Activated naive CD4-positive, alpha-beta T cell treated with anti-CD3 and anti-CD28 coated beads for 36 hours (primary cell): ENCODE results near the gene MOV10. TPM values are rescaled to one million over a fixed set of nuclear protein-coding genes. Genes with fewer than 3 reads are reported as not detected.

Experiments used
- CTCF ChIA-PET: fragments of 350-600 bp; sonication (Branson Sonifier 250); formaldehyde crosslinking; loops from one replicate; lab custom pipeline; 2021; ENCODE audit warnings: antibody characterized with exemption; lab: Charles Lee
- DNase-seq: peaks from one replicate; pipeline ENCODE4 v3.0.0-alpha.2; 2020
- H3K27ac Mint-ChIP-seq: one replicate; pipeline ENCODE4 v1.8.0; 2021; ENCODE audit warnings: mild to moderate bottlenecking, mixed read lengths
- H3K27me3 Mint-ChIP-seq: one replicate; pipeline ENCODE4 v1.8.0; 2021; ENCODE audit warnings: low read depth, mixed read lengths
- H3K36me3 Mint-ChIP-seq: one replicate; pipeline ENCODE4 v1.8.0; 2021; ENCODE audit warnings: low read depth, mixed read lengths
- H3K4me1 Mint-ChIP-seq: one replicate; pipeline ENCODE4 v1.8.0; 2021; ENCODE audit warnings: low read depth, mixed read lengths
- H3K4me3 Mint-ChIP-seq: one replicate; pipeline ENCODE4 v1.8.0; 2021; ENCODE audit warnings: mild to moderate bottlenecking, moderate library complexity, mixed read lengths
- H3K9me3 Mint-ChIP-seq: one replicate; pipeline ENCODE4 v1.8.0; 2021; ENCODE audit warnings: mixed read lengths
- intact Hi-C: fragments of 100-400 bp; cut with micrococcal nuclease; formaldehyde crosslinking; loops from one replicate; pipeline ENCODE4 v1.15.1; 2023
- total RNA-seq, 2 experiments: library from RNA; stranded (reverse); gene quantifications; one replicate each; pipeline ENCODE4 v1.2.3, GENCODE V29; 2021

Gene MOV10
- total RNA-seq, 2 experiments from 2014 or later, result 46.0 to 48.8 TPM

DNA sequence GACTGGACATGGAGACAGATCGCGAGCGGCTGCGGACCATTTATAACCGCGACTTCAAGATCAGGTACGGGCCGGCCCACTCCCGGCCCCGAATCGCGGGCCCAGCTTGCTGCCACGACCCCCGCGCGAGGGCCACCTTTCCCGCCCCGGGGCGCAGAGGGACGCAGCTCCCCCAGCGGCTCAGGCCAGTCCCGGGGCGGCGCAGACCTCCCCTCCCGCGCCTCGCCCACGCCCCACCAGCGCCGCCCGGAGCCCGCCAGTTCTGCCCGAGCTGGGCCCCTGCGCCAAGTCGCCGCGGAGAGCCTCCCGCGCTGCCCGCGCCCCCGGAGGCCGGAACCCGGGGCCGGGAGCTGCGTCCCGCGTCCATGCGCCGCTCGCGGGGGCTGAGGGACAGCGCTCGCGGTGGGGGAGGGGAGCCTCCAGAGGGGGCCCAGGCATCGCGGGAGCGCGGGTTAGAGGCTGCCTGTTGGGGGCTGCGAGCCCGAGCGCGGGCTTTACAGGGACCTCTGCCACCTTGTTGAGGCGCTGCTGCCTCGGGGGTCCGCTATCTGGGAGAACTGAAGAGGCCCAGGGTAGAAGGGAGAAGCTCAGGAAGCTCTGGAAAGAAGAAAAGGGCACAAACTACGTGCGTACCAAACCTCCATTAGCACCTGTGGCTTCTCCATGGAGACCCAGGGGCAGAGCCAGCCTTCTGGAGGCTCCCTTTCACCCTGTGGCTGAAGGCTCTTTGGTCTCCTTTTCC, 698 bp downstream of the MOV10 start:
- intact Hi-C loops, result loop anchor here (1.0 to 10.0 kb wide), 4 partner anchors 25 to 170 kb away; partner anchors contain the start of gene WNT2B
- H3K4me1 Mint-ChIP-seq, result peaks cover 37% of the 10 kb centered on the region
- H3K4me3 Mint-ChIP-seq, result peak overlapping the region; percentile 92
- no peaks in the 10 kb centered on the region for H3K27me3 Mint-ChIP-seq
- H3K36me3 Mint-ChIP-seq, result peaks cover 12% of the 10 kb centered on the region
- no peaks in the 10 kb centered on the region for H3K9me3 Mint-ChIP-seq
- H3K27ac Mint-ChIP-seq, result peak overlapping the region; percentile 84
- CTCF ChIA-PET, result interaction anchor here (0.9 to 2.9 kb wide), 5 partner anchors 33 to 209 kb away, joined by 3 to 11 read pairs (median 8); partner anchors contain the start of gene ST7L
- DNase-seq, result peak; percentile 46

DNA sequence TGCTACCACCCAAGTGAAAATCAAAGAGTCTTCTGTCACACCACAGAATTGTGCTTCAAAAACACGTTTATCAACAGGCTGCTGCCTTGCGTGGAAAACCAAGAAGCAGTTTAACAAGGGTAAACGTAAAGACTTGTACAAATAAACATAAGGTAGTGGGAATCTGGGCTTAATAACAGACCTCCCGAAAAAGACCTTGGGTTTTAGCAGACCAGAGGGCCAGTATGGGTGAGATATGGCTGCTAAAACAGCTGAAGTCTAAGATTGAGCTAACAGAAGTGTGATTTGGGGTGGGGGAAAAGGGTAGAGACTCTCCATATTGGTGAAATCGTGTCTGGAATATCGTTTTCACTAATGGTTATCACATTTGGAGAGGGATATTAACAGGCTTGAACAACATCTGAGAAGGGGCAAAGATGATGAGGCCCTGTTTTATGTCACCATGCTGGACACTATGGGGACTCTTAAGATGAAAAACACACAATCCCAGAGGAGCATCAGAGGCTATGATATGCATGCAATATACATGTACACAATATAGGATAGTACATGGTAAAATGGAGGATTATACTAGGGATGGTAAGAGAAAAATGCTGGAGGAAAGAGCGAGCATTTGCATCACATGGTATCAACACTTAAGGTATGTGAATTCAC, 1.4 kb downstream of the MOV10 start:
- Mint-ChIP-seq H3K36me3 (peaks cover 8% of the 10 kb centered on the region), H3K27me3 (no peaks in the 10 kb centered on the region), H3K4me1 (peaks cover 37% of the 10 kb centered on the region), H3K4me3 (peak overlapping the region; percentile 73), H3K27ac (no peak overlapping the region), H3K9me3 (no peaks in the 10 kb centered on the region)
- intact Hi-C loops, result loop anchor here (10.0 kb wide), 1 partner anchor 171 kb away; the partner anchor contains the start of gene WNT2B
- no peak for DNase-seq
- CTCF ChIA-PET, result interaction anchor here (1.2 to 2.9 kb wide), 2 partner anchors 32 to 133 kb away, joined by 3 to 9 read pairs; no protein-coding TSS in a partner anchor

DNA sequence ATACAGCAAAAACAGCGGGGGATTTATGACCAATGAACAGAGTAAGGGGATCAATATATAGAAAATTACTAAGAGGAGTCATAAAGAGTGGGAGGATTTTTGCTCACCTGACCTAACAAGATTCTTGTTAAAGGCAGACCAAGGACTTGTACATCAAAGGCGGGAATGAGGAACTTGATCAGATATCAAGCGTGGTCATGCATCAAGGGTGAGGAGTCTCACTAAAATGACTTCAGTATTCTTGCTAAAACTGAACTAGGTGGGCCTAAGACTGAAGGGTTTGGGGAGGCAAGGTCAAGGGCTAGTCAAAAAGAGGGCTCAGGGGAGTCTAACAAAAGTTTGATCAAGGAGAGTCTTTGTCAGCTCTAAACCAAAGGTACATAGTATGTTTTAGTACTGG, 2.1 kb downstream of the MOV10 start:
- CTCF ChIA-PET, result interaction anchor here (2.9 kb wide), 1 partner anchor 32 kb away, joined by 9 read pairs; no protein-coding TSS in a partner anchor
- H3K4me3 Mint-ChIP-seq, result no peak overlapping the region
- intact Hi-C loops, result loop anchor here (10.0 kb wide), 1 partner anchor 172 kb away; the partner anchor contains the start of gene WNT2B
- no peak for DNase-seq
- H3K27me3 Mint-ChIP-seq, result no peaks in the 10 kb centered on the region
- H3K4me1 Mint-ChIP-seq, result peaks cover 37% of the 10 kb centered on the region
- H3K27ac Mint-ChIP-seq, result no peak overlapping the region
- H3K9me3 Mint-ChIP-seq, result no peaks in the 10 kb centered on the region
- peaks cover 5% of the 10 kb centered on the region for H3K36me3 Mint-ChIP-seq

DNA sequence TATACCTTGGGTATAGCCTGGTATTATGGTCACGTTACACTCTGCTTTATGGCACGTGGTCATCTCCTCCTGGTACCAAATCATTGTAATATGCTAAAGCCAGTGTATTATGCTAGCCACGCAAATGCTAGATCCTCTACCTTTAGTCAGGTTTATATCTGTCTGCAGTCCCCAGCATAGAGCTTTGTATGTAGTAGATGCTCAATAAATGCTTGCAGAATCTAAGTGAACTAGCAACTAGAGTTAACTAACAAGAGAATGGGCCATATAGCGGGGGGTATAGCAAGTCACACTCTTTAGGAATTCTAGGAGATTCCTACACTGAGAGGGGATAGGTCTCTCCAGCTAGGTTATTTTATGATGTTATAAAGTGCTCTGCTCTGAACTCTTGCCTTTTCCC, 3.0 kb downstream of the MOV10 start:
- CTCF ChIA-PET, result no interaction called here
- no peaks in the 10 kb centered on the region for H3K9me3 Mint-ChIP-seq
- intact Hi-C loops, result loop anchor here (10.0 kb wide), 1 partner anchor 173 kb away; the partner anchor contains the start of gene WNT2B

DNA sequence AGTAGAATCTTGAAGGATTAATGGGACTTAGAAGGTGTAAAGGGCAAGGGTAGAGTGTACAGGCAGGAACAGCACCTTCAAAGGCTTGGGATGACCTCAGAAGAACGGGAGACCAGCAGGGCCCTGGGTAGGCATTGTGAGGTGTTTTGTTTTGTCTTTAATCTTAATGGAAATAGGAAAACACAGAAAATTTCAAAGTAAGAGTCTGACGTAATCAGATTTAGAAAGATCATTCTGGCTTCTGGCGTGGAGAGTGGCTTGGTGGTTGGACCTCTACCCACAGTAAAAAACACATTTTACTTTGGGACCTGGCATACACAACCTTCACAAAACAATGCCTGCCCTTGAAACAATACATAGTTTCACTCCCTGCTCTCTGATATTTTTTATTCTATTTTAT, 4.1 kb downstream of the MOV10 start:
- no peak overlapping the region for H3K4me3 Mint-ChIP-seq
- H3K36me3 Mint-ChIP-seq, result peaks cover 7% of the 10 kb centered on the region
- no peak for DNase-seq
- H3K27me3 Mint-ChIP-seq, result no peaks in the 10 kb centered on the region
- H3K27ac Mint-ChIP-seq, result no peak overlapping the region
- intact Hi-C loops, result loop anchor here (10.0 kb wide), 1 partner anchor 174 kb away; the partner anchor contains the start of gene WNT2B
- H3K9me3 Mint-ChIP-seq, result no peaks in the 10 kb centered on the region
- CTCF ChIA-PET, result interaction anchor here (1.5 kb wide), 1 partner anchor 29 kb away, joined by 3 read pairs; no protein-coding TSS in a partner anchor
- H3K4me1 Mint-ChIP-seq, result peaks cover 37% of the 10 kb centered on the region

More for the DNA sequence above, 3.0 kb downstream of the MOV10 start:
- Mint-ChIP-seq H3K4me3 (no peak overlapping the region), H3K27ac (no peak overlapping the region), H3K27me3 (no peaks in the 10 kb centered on the region), H3K4me1 (peaks cover 38% of the 10 kb centered on the region), H3K36me3 (peaks cover 6% of the 10 kb centered on the region)
- no peak for DNase-seq

DNA sequence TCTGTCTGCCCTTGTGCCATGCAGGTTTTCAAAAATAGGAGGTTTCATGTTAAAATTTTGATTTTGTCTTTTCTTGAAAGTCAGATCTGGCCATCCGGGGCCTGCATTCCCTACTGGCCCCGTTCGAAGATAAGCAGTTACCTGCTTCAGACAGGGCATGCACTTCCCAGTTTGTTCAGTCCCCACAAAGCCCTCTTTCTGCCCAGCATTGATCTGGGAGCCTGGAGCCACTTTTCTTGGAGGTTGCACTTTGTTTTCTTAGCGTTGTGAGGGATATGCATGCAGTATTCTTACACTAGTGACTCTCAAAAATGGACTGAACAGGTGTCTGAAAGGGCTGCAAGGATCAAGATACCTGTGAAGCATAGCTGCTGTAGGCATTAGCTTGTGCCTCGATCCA, 11.5 kb downstream of the MOV10 start:
- Mint-ChIP-seq H3K27ac (no peak overlapping the region), H3K4me1 (peaks cover 4% of the 10 kb centered on the region), H3K4me3 (no peak overlapping the region), H3K9me3 (no peaks in the 10 kb centered on the region), H3K27me3 (no peaks in the 10 kb centered on the region), H3K36me3 (peaks cover 7% of the 10 kb centered on the region)
- intact Hi-C loops, result no loop called here
- CTCF ChIA-PET, result no interaction called here
- no peak for DNase-seq

DNA sequence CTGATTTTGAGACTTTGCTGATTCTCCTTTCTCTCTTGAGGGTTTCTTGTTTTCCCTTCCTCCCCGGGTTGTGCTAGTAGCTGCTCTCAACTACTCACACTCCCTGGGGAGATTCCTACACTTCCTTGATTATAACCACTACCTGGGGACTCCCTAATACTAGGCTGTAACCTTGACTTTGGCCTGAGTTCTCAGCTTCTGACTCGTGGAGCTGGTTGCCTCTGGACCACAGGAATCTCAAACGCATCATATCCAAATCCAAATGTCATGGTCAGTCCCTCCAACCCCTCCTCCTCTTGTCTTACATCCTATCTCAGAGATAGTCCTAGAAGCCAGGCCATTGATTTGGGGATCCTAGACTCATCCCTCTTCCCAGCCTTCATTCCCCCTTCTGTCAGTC, 12.0 kb downstream of the MOV10 start:
- Mint-ChIP-seq H3K4me3 (no peak overlapping the region), H3K27ac (no peak overlapping the region), H3K9me3 (no peaks in the 10 kb centered on the region), H3K4me1 (peaks cover 4% of the 10 kb centered on the region), H3K36me3 (peaks cover 7% of the 10 kb centered on the region), H3K27me3 (no peaks in the 10 kb centered on the region)
- DNase-seq, result no peak
- intact Hi-C loops, result no loop called here
- CTCF ChIA-PET, result no interaction called here

DNA sequence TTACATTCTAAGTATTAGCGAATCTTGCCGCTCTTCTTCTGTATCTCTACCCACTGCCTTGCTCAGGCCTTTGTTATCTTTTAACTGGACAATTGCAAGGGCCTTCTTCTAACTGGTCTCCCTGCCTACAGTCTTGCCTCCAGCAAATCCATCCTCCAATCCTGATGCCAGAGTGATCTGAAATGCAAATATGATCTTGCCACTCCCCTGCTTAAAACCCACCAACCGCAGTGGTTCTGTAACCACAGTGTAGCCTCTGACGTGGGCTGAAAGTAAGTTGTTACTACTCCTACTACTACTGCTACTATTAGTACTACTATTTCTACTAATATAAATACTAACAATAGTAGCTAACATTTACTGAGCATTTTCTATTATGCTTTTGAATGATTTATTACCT, 12.4 kb downstream of the MOV10 start:
- intact Hi-C loops, result no loop called here
- H3K4me1 Mint-ChIP-seq, result peaks cover 4% of the 10 kb centered on the region
- H3K4me3 Mint-ChIP-seq, result no peak overlapping the region
- H3K9me3 Mint-ChIP-seq, result no peaks in the 10 kb centered on the region
- no peak overlapping the region for H3K27ac Mint-ChIP-seq
- peaks cover 7% of the 10 kb centered on the region for H3K36me3 Mint-ChIP-seq
- CTCF ChIA-PET, result no interaction called here
- H3K27me3 Mint-ChIP-seq, result no peaks in the 10 kb centered on the region
- no peak for DNase-seq

DNA sequence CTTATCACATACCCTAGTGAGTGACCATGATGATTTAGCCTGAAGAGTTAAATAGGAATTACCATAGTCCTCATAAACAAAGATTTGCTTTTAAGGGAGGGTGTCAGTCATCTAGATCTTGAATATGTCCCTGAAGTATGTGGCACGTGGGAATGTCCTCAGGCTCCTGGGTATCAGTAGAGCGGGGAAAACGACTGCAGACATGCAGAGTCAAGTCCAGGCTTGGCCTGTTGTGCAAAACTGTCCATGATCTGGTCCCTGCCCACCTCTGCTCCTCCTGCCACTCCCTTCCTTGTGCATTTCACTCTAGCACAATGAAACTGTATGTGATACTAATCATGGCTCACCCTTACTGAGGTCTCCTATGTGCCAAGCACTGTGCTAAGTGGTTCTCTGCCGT, 12.9 kb downstream of the MOV10 start:
- intact Hi-C loops, result no loop called here

DNA sequence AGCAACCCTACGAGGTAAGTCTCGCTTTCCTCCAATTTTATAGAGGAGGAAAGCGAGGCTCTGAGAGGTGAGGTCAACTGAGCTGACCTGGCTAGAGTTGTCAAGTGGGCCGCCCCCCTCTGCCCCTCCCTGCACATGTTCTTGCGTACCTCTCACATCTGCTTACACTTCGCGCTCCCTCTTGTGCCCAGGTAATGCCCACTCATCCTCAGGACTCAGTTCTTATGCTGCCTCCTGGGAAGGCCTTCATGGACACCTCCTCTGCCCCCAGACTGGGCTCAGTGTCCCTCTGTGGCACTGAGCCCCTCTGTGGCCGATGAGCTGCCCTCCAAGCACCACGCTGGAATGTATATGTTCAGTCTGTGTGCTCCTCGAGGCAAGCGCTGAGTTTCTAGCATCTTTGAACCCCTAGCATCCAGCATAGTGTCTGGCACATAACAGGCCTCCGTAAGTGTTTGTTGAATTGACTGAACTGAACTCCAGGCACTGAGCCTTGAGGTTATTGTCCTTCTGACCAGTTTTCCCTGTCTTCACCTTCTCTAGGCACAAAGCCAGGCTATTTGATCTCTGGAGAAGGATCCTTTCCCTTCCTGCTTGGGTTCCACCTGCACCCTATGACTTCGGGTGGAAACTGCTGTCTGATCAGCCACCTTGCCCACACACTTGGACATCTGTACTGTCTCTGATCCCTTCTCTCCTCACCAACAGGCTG, 13.5 kb downstream of the MOV10 start:
- no peaks in the 10 kb centered on the region for H3K27me3 Mint-ChIP-seq

More for the DNA sequence above, 12.9 kb downstream of the MOV10 start:
- Mint-ChIP-seq H3K4me1 (peaks cover 4% of the 10 kb centered on the region), H3K9me3 (no peaks in the 10 kb centered on the region), H3K4me3 (no peak overlapping the region), H3K36me3 (peaks cover 5% of the 10 kb centered on the region), H3K27ac (no peak overlapping the region), H3K27me3 (no peaks in the 10 kb centered on the region)
- CTCF ChIA-PET, result no interaction called here
- no peak for DNase-seq

DNA sequence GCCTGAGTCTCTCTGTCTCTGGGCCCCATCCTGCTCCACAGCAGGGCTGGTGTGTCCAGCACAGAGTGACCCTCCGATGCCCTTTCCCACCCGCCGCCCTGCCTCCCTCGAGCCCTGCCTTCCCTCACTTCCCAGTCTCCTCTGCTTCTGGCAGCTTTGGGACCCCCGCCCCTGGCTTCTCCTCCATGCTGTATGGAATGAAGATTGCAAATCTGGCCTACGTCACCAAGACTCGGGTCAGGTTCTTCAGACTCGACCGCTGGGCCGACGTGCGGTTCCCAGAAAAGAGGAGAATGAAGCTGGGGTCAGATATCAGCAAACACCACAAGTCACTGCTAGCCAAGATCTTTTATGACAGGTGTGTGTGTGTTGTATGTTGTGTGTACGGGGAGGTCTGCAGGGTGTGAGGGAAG, 14.3 kb downstream of the MOV10 start:
- DNase-seq, result no peak
- intact Hi-C loops, result no loop called here
- Mint-ChIP-seq H3K27ac (no peak overlapping the region), H3K27me3 (no peaks in the 10 kb centered on the region), H3K9me3 (no peaks in the 10 kb centered on the region), H3K36me3 (peaks cover 8% of the 10 kb centered on the region), H3K4me1 (peaks cover 2% of the 10 kb centered on the region), H3K4me3 (no peak overlapping the region)
- CTCF ChIA-PET, result no interaction called here

More for the DNA sequence above, 13.5 kb downstream of the MOV10 start:
- H3K4me3 Mint-ChIP-seq, result no peak overlapping the region
- no peaks in the 10 kb centered on the region for H3K9me3 Mint-ChIP-seq
- CTCF ChIA-PET, result no interaction called here
- peaks cover 2% of the 10 kb centered on the region for H3K4me1 Mint-ChIP-seq
- H3K27ac Mint-ChIP-seq, result no peak overlapping the region
- no peak for DNase-seq
- intact Hi-C loops, result no loop called here
- H3K36me3 Mint-ChIP-seq, result peaks cover 7% of the 10 kb centered on the region
